K562 (cell line): ENCODE data around the gene AANAT.

Source experiments
- RBM39 ChIP-seq: fragments of 200-400 bp; formaldehyde crosslinking; optimal IDR thresholded peaks from 2 replicates; pipeline ENCODE3; 2018; ENCODE audit warnings: low read depth, low read length
- ZNF584 ChIP-seq: fragments of 200-800 bp; sonication (Bioruptor generic); IDR thresholded peaks from 2 replicates; pipeline ENCODE4 v1.6.1; 2016; ENCODE audit warnings: low read depth, mild to moderate bottlenecking, missing genetic modification characterization, missing compliant biosample characterization
- ZZZ3 ChIP-seq: fragments of 450-650 bp; IDR thresholded peaks from 2 replicates; pipeline ENCODE4 v1.6.1; 2016; ENCODE audit warnings: antibody characterized with exemption, mild to moderate bottlenecking, moderate library complexity
- TF ChIP-seq, protein P1 (sequence below), 3 experiments: IDR thresholded peaks in 2 of 3; conservative IDR thresholded peaks in 1 of 3; 2 replicates each; pipeline ENCODE4 v1.5.1; 2011 to 2012; ENCODE audit warnings: low read length in 3 of 3, mild to moderate bottlenecking in 3 of 3, control low read depth in 2 of 3, improper control_type of control experiment in 1 of 3, inconsistent platforms in 1 of 3, low read depth in 1 of 3, mixed read lengths in 1 of 3, moderate library complexity in 1 of 3; ENCODE audit not compliant: insufficient read depth in 2 of 3

DNA sequence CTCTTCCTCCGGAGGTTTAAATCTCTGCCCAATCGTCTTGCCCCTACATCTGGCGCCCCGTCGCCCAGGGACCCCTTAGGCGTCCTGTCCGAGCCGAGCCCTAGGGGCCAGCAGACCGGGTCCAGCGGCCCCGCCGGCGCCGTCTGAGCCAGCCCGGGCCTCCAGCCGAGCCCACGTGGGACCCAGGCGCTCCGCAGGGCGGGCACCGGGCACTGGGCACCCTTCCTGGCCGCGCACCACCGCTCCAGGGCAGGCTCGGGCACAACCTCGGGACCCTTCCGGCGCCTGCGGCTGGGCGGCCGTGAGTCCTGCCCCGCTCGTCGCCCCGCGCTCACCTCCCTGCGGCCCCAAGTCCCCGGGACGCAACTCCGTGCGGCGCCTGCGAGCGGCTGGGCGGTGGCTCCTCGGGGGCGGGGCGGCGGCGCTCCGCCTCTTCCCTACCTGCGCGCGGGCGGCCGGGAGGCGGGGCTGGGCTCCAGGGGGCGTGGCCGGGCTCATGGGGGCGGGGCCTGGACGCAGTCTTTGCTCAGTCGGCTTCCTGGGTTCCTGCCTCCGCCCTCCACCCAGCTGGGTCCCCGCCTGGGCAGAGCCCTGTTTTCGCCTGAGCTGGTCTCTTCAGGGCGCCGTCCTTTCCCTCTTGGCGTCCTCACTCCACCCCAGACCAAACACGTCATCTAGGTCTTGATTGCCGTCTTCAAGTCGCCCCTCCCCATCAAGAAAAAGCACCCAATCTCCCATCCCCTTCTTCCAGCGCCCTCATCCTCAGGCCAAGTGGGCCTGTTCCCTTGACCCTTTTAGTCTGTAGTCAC, 33.8 kb downstream of the AANAT start, which contains the start of gene RHBDF2:
- TF ChIP-seq, protein P1, sequence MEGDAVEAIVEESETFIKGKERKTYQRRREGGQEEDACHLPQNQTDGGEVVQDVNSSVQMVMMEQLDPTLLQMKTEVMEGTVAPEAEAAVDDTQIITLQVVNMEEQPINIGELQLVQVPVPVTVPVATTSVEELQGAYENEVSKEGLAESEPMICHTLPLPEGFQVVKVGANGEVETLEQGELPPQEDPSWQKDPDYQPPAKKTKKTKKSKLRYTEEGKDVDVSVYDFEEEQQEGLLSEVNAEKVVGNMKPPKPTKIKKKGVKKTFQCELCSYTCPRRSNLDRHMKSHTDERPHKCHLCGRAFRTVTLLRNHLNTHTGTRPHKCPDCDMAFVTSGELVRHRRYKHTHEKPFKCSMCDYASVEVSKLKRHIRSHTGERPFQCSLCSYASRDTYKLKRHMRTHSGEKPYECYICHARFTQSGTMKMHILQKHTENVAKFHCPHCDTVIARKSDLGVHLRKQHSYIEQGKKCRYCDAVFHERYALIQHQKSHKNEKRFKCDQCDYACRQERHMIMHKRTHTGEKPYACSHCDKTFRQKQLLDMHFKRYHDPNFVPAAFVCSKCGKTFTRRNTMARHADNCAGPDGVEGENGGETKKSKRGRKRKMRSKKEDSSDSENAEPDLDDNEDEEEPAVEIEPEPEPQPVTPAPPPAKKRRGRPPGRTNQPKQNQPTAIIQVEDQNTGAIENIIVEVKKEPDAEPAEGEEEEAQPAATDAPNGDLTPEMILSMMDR (IDR thresholded peaks at IDR 0.05 in 2 of 3, conservative IDR thresholded peaks at IDR 0.05 in 1 of 3; ENCODE audit: insufficient read depth in 2 of 3, low read depth in 1 of 3, low read length in 3 of 3) = no peak
- no peak for TF ChIP-seq RBM39
- no peak for TF ChIP-seq ZZZ3
- no peak for TF ChIP-seq ZNF584 (CRISPR knock-in tag)
